HAP-1 (cell line): ENCODE results near the gene SRSF9.

ENCODE experiments used
- DNase-seq, 2 experiments: peaks; one replicate each; pipeline ENCODE4 v3.0.0-alpha.2; 2016 to 2020; ENCODE audit warnings: low spot score in 2 of 2
- H3K27me3 ChIP-seq: fragments of 250-450 bp; sonication (Bioruptor Pico); 2 replicates; pipeline ENCODE4 v1.5.1; 2020; ENCODE audit warnings: low read depth, mild to moderate bottlenecking, moderate library complexity
- H3K36me3 ChIP-seq: fragments of 250-450 bp; sonication (Bioruptor Pico); replicated peaks from 2 replicates; pipeline ENCODE4 v1.5.1; 2020; ENCODE audit warnings: mild to moderate bottlenecking
- H3K4me1 ChIP-seq: fragments of 250-450 bp; sonication (Bioruptor Pico); 2 replicates; pipeline ENCODE4 v1.5.1; 2020; ENCODE audit warnings: mild to moderate bottlenecking
- H3K4me3 ChIP-seq: fragments of 250-450 bp; sonication (Bioruptor Pico); 2 replicates; pipeline ENCODE4 v1.5.1; 2020; ENCODE audit warnings: mild to moderate bottlenecking, moderate library complexity
- H3K9me3 ChIP-seq: fragments of 250-450 bp; sonication (Bioruptor Pico); 2 replicates; pipeline ENCODE4 v1.5.1; 2020; ENCODE audit warnings: mild to moderate bottlenecking, moderate library complexity
- in situ Hi-C: fragments of 300-500 bp; cut with MboI; formaldehyde crosslinking; loops from 3 replicates; pipeline ENCODE4 v1.14.3; 2020; ENCODE audit warnings: low sequenced_read_pairs, inconsistent platforms, mixed read lengths

Gene SRSF9

DNA sequence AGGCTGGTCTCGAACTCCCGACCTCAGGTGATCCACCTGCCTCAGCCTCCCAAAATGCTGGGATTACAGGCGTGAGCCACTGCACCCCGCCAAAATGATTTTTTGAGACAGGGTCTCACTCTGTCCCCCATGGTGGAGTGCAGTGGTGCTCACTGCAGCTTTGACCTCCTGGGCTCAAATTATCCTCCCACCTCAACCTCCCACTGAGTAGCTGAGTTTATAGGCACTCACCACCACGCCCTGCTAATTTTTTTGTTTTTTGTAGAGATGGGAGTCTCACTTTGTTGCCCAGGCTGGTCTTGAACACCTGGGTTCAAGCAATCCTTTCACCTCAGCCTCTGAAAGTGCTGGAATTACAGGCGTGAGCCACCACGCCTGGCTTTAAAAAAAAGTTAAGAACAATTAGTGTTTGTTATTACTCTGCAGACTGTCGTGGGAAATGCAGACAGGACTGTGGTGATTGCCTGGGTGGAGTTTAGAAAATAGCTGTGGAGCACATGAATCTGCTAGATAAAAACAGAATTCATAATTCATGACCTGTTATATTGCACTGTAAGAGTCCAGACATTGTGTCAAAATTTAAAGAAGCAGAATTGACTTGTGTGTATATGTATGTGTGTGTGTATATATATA, 40.8 kb downstream of the SRSF9 start:
- Histone ChIP-seq H3K27me3 (no peaks in the 10 kb centered on the region), H3K36me3 (no peaks in the 10 kb centered on the region), H3K9me3 (no peaks in the 10 kb centered on the region), H3K4me3 (no peak overlapping the region), H3K4me1 (peaks cover 7% of the 10 kb centered on the region)
- no peak for DNase-seq
- in situ Hi-C loops: no loop called here

DNA sequence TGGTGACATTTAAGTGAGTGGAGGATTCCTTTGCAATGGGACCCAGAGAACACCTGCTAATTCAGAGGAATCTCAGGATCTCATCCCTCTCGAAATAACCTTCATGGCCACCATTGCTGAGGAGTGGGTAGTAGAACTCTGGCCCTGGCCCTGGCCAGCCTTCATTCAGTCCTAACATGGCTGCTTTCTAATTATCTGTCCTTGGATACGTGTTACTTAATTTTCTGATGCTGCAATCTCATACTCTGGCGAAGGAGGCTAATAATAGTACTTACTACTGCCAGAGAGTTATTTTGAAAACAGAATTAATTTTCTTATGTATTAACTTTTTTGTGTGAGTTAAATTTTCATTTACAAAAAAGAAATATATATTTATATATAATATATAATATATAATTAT, 43.8 kb downstream of the SRSF9 start:
- Histone ChIP-seq H3K27me3 (no peaks in the 10 kb centered on the region), H3K4me3 (no peak overlapping the region), H3K36me3 (no peaks in the 10 kb centered on the region), H3K9me3 (no peaks in the 10 kb centered on the region), H3K4me1 (peaks cover 14% of the 10 kb centered on the region)
- in situ Hi-C loops: no loop called here
- no peak for DNase-seq

- DNase-seq: no peak
- no peak overlapping the region for H3K4me3 ChIP-seq
- no peaks in the 10 kb centered on the region for H3K27me3 ChIP-seq
- H3K9me3 ChIP-seq: no peaks in the 10 kb centered on the region
- in situ Hi-C loops: no loop called here
- H3K36me3 ChIP-seq: no peaks in the 10 kb centered on the region
- peaks cover 11% of the 10 kb centered on the region for H3K4me1 ChIP-seq
These were observed 46.6 kb downstream of the SRSF9 start for GRCh38 chr12:120422892-120423456.

DNA sequence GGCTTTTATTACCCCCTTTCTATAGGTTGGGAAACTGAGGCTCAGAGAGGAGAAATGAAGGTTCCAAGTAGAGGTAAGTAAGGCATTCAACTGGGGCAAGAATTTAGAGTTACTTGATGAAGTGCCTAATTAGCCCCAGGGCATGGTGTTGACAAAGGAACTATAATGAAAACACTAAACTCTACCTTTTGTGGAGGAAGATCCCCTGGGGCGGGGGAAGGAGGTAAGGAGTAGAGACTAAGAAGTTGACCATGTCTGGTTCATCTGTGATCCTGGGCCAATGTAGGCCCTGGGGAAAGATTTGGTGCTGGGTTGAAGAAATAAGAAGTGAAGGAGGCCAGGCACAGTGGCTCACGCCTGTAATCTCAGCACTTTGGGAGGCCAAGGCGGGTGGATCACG, 47.8 kb downstream of the SRSF9 start:
- DNase-seq: peak in 1 of 2 experiments; percentile 84
- H3K4me1 ChIP-seq: peaks cover 11% of the 10 kb centered on the region
- in situ Hi-C loops: no loop called here
- no peaks in the 10 kb centered on the region for H3K27me3 ChIP-seq
- H3K9me3 ChIP-seq: no peaks in the 10 kb centered on the region
- no peak overlapping the region for H3K4me3 ChIP-seq
- no peaks in the 10 kb centered on the region; the same call in 1 of the 2 replicates for H3K36me3 ChIP-seq

GRCh38 chr12:120417917-120418580, 51.5 kb downstream of the SRSF9 start:
- Histone ChIP-seq H3K4me3 (no peak overlapping the region), H3K4me1 (peaks cover 20% of the 10 kb centered on the region), H3K9me3 (no peaks in the 10 kb centered on the region), H3K36me3 (no peaks in the 10 kb centered on the region; the same call in 1 of the 2 replicates), H3K27me3 (no peaks in the 10 kb centered on the region)
- in situ Hi-C loops: no loop called here
- DNase-seq: no peak

- Histone ChIP-seq H3K4me3 (no peak overlapping the region), H3K36me3 (no peaks in the 10 kb centered on the region; the same call in 1 of the 2 replicates), H3K4me1 (peaks cover 18% of the 10 kb centered on the region), H3K27me3 (no peaks in the 10 kb centered on the region), H3K9me3 (no peaks in the 10 kb centered on the region)
- in situ Hi-C loops: no loop called here
- DNase-seq: no peak
These were observed 52.9 kb downstream of the SRSF9 start for GRCh38 chr12:120416490-120417216.

DNA sequence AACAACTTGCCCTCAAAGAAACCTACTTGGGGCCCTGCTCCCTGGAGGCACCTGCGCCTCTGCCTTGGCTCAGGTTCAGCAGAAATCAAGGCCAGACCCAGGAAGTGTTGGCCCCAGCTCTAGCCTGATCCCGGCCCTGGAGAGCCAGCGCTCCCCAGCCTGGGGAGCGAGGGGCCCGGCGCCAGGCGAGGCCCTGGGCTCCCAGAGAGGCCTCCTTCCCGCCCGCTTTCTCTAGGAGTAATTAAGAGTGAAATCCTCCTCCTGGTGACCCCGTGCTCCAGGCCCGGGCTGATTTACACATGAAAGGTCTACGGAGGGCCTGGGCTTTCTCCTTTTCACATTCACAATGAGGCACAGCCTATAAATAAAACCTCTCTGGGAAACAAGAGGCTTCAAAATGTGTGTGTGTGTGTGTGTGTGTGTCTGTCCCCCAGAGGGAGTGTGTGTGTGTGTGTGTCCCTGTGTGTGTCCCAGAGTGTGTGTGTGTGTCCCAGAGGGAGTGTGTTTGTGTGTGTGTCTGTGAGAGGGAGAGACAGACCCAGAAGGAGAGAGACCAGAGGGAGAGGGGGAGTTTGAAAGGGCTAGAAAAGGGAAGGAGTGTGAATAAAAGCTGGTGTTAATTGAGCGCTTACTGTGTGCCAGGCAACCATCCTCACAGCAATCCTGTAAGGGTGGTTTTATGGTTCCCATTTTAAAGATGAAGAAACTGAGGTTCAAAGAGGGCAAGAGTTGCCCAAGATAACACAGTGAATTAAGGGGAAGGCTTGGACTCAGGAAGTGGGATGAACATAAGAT, 55.5 kb downstream of the SRSF9 start:
- no peaks in the 10 kb centered on the region for H3K9me3 ChIP-seq
- H3K4me1 ChIP-seq: peaks cover 16% of the 10 kb centered on the region
- in situ Hi-C loops: no loop called here
- no peaks in the 10 kb centered on the region for H3K27me3 ChIP-seq
- DNase-seq: peak; percentile 93 to 99
- H3K36me3 ChIP-seq: no peaks in the 10 kb centered on the region; the same call in 1 of the 2 replicates
- no peak overlapping the region for H3K4me3 ChIP-seq

- in situ Hi-C loops: no loop called here
These were observed 57.1 kb downstream of the SRSF9 start for GRCh38 chr12:120412421-120412820.

More at GRCh38 chr12:120412421-120412820, 57.1 kb downstream of the SRSF9 start:
- Histone ChIP-seq H3K4me3 (no peak overlapping the region), H3K36me3 (no peaks in the 10 kb centered on the region), H3K9me3 (no peaks in the 10 kb centered on the region), H3K27me3 (no peaks in the 10 kb centered on the region), H3K4me1 (peaks cover 16% of the 10 kb centered on the region)
- DNase-seq: peak; percentile 40 to 43
